Smooth muscle cell (in vitro differentiated cells): ENCODE results near the gene FAR2. TPM values are rescaled to one million over a fixed set of nuclear protein-coding genes. Genes with fewer than 3 reads are reported as not detected.

Experiments
- DNase-seq: peaks from one replicate; lab custom pipeline; 2025; ENCODE audit not compliant: unreplicated experiment; lab: John Stamatoyannopoulos, UW
- H2AFZ ChIP-seq: fragments of 200-600 bp; sonication (generic); 2 replicates; pipeline ENCODE4 v1.6.0; 2016; ENCODE audit warnings: antibody characterized with exemption, low read depth, mild to moderate bottlenecking
- H3F3A ChIP-seq: fragments of 200-600 bp; sonication (generic); 2 replicates; pipeline ENCODE4 v1.6.0; 2017; ENCODE audit warnings: antibody characterized with exemption, low read depth
- H3K27ac ChIP-seq: fragments of 200-600 bp; sonication (generic); 2 replicates; pipeline ENCODE4 v1.5.1; 2016; ENCODE audit warnings: low read depth, mild to moderate bottlenecking
- H3K27me3 ChIP-seq: fragments of 200-600 bp; sonication (generic); 2 replicates; pipeline ENCODE4 v1.6.1; 2016; ENCODE audit warnings: low read depth, mild to moderate bottlenecking
- H3K36me3 ChIP-seq: fragments of 200-600 bp; sonication (generic); 2 replicates; pipeline ENCODE4 v1.5.1; 2016; ENCODE audit warnings: low read depth
- H3K4me1 ChIP-seq: fragments of 200-600 bp; sonication (generic); 2 replicates; pipeline ENCODE4 v1.5.1; 2016; ENCODE audit warnings: low read depth
- H3K4me2 ChIP-seq: fragments of 200-600 bp; sonication (generic); 2 replicates; pipeline ENCODE4 v1.6.0; 2016; ENCODE audit warnings: mild to moderate bottlenecking
- H3K4me3 ChIP-seq: fragments of 200-600 bp; sonication (generic); 2 replicates; pipeline ENCODE4 v1.5.1; 2016; ENCODE audit warnings: mild to moderate bottlenecking
- H3K79me2 ChIP-seq: fragments of 200-600 bp; sonication (generic); 2 replicates; pipeline ENCODE4 v1.6.0; 2016; ENCODE audit warnings: low read depth, mild to moderate bottlenecking
- H3K9ac ChIP-seq: fragments of 200-600 bp; sonication (generic); 2 replicates; pipeline ENCODE4 v1.6.0; 2016; ENCODE audit warnings: low read depth
- H3K9me3 ChIP-seq: fragments of 200-600 bp; sonication (generic); replicated peaks from 2 replicates; pipeline ENCODE4 v1.5.1; 2016; ENCODE audit warnings: low read depth
- H4K20me1 ChIP-seq: fragments of 200-600 bp; sonication (generic); 2 replicates; pipeline ENCODE4 v1.6.0; 2016; ENCODE audit warnings: low read depth
- WGBS: methylation state at CpG from one replicate; pipeline ENCODE4 v1.1.7; 2016; ENCODE audit warnings: low lambda C conversion rate; 5-methylcytosine and 5-hydroxymethylcytosine counted together
- polyA plus RNA-seq: library from polyadenylated mRNA; unstranded; fragments of >200 nt; fragmentation: Nextera tagmentation; extraction: Ambion mirVana; gene quantifications from 2 replicates; pipeline ENCODE4 v1.2.1, GENCODE V29; 2016
- total RNA-seq: library from RNA; depleted of rRNA; stranded (reverse); fragments of >200 nt; gene quantifications from 2 replicates; pipeline ENCODE4 v1.2.3, GENCODE V29; 2014
- TF ChIP-seq, protein P1 (sequence below): fragments of 200-600 bp; sonication (generic); IDR thresholded peaks from 2 replicates; pipeline ENCODE4 v1.5.1; 2017; ENCODE audit warnings: borderline replicate concordance, mild to moderate bottlenecking, antibody characterized with exemption; ENCODE audit not compliant: insufficient read depth, poor library complexity, severe bottlenecking

Gene FAR2
- total and polyA plus RNA-seq, 2 experiments from 2014 or later = 1.5 to 8.5 TPM

GRCh38 chr12:29191267-29191850 lies 42.3 kb downstream of the FAR2 start:
- no peaks in the 10 kb centered on the region for H3F3A ChIP-seq
- TF ChIP-seq, protein P1, sequence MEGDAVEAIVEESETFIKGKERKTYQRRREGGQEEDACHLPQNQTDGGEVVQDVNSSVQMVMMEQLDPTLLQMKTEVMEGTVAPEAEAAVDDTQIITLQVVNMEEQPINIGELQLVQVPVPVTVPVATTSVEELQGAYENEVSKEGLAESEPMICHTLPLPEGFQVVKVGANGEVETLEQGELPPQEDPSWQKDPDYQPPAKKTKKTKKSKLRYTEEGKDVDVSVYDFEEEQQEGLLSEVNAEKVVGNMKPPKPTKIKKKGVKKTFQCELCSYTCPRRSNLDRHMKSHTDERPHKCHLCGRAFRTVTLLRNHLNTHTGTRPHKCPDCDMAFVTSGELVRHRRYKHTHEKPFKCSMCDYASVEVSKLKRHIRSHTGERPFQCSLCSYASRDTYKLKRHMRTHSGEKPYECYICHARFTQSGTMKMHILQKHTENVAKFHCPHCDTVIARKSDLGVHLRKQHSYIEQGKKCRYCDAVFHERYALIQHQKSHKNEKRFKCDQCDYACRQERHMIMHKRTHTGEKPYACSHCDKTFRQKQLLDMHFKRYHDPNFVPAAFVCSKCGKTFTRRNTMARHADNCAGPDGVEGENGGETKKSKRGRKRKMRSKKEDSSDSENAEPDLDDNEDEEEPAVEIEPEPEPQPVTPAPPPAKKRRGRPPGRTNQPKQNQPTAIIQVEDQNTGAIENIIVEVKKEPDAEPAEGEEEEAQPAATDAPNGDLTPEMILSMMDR = no peak
- DNase-seq = no peak
- no peak overlapping the region for H3K4me3 ChIP-seq
- no peaks in the 10 kb centered on the region for H4K20me1 ChIP-seq
- H3K4me2 ChIP-seq = no peak overlapping the region
- no peaks in the 10 kb centered on the region for H3K79me2 ChIP-seq
- no peak overlapping the region for H2AFZ ChIP-seq
- no peaks in the 10 kb centered on the region for H3K36me3 ChIP-seq
- 85% methylated on average over 6 of the region's 6 CpGs for WGBS
- no peaks in the 10 kb centered on the region for H3K27me3 ChIP-seq
- no peaks in the 10 kb centered on the region for H3K9me3 ChIP-seq
- no peaks in the 10 kb centered on the region for H3K4me1 ChIP-seq
- H3K27ac ChIP-seq = no peak overlapping the region
- no peak overlapping the region for H3K9ac ChIP-seq

GRCh38 chr12:29198901-29199300 lies 49.8 kb downstream of the FAR2 start:
- Histone ChIP-seq H4K20me1 (no peaks in the 10 kb centered on the region), H3K36me3 (no peaks in the 10 kb centered on the region), H3K4me1 (no peaks in the 10 kb centered on the region), H2AFZ (no peak overlapping the region), H3K79me2 (no peaks in the 10 kb centered on the region), H3K4me2 (no peak overlapping the region), H3K27me3 (no peaks in the 10 kb centered on the region), H3K9ac (no peak overlapping the region), H3F3A (no peaks in the 10 kb centered on the region), H3K9me3 (no peaks in the 10 kb centered on the region), H3K27ac (no peak overlapping the region), H3K4me3 (no peak overlapping the region)
- 100% methylated on average over 1 of the region's 1 CpG for WGBS
- DNase-seq = no peak
- TF ChIP-seq, protein P1 = no peak

- H2AFZ ChIP-seq = no peak overlapping the region
- H3K4me2 ChIP-seq = no peak overlapping the region
- no peaks in the 10 kb centered on the region for H3K36me3 ChIP-seq
- H3K79me2 ChIP-seq = no peaks in the 10 kb centered on the region
- no peaks in the 10 kb centered on the region for H3F3A ChIP-seq
- no peak overlapping the region for H3K9ac ChIP-seq
- no peaks in the 10 kb centered on the region for H4K20me1 ChIP-seq
- WGBS = 68% methylated on average over 5 of the region's 5 CpGs
- H3K4me1 ChIP-seq = no peaks in the 10 kb centered on the region
- TF ChIP-seq, protein P1 = no peak
- no peak overlapping the region for H3K4me3 ChIP-seq
- H3K9me3 ChIP-seq = no peaks in the 10 kb centered on the region
- H3K27me3 ChIP-seq = no peaks in the 10 kb centered on the region
- no peak overlapping the region for H3K27ac ChIP-seq
- no peak for DNase-seq
Measured at GRCh38 chr12:29200586-29200985, 51.5 kb downstream of the FAR2 start.

DNA sequence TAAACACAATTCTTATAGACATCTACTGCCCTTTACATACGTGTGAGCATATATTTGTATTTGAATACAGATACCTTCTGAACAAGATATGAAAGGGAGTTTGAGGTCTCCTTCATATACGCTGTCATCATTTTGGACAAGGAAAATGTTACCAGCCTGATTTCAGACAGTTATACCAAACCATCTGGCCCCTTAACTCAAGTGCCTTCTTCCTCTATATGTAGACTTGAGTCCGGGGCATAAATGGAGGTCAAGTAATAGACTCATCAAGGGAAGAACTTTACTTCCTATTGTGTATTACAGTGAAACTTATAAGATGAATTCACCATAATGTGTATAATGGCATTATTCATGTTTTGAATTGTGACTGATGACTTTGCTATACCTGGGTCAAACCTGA lies 52.2 kb downstream of the FAR2 start:
- Histone ChIP-seq H3K27ac (no peak overlapping the region), H3K4me2 (no peak overlapping the region), H4K20me1 (no peaks in the 10 kb centered on the region), H3K4me3 (no peak overlapping the region), H3F3A (no peaks in the 10 kb centered on the region), H3K9me3 (no peaks in the 10 kb centered on the region), H2AFZ (no peak overlapping the region), H3K9ac (no peak overlapping the region), H3K27me3 (no peaks in the 10 kb centered on the region), H3K79me2 (no peaks in the 10 kb centered on the region), H3K4me1 (no peaks in the 10 kb centered on the region), H3K36me3 (no peaks in the 10 kb centered on the region)
- TF ChIP-seq, protein P1 = no peak
- WGBS = 79% methylated on average over 3 of the region's 3 CpGs
- DNase-seq = no peak
